Type B pancreatic cell (in vitro differentiated cells): ENCODE data around the gene CFAP299. TPM values are rescaled to one million over a fixed set of nuclear protein-coding genes. Genes with fewer than 3 reads are reported as not detected.

ENCODE experiments used
- DNase-seq: peaks from one replicate; pipeline ENCODE4 v3.0.0; 2021; ENCODE audit warnings: mixed read lengths; ENCODE audit not compliant: unreplicated experiment; ENCODE audit errors: extremely low spot score
- H3K27ac Mint-ChIP-seq: 2 replicates; pipeline ENCODE4 v1.8.0; 2021; ENCODE audit warnings: mild to moderate bottlenecking, mixed read lengths
- H3K27me3 Mint-ChIP-seq: 2 replicates; pipeline ENCODE4 v1.8.0; 2021; ENCODE audit warnings: mixed read lengths
- H3K36me3 Mint-ChIP-seq: 2 replicates; pipeline ENCODE4 v1.8.0; 2021; ENCODE audit warnings: mixed read lengths
- H3K4me1 Mint-ChIP-seq: one replicate; pipeline ENCODE4 v1.8.0; 2021; ENCODE audit warnings: mixed read lengths; ENCODE audit not compliant: unreplicated experiment
- H3K4me3 Mint-ChIP-seq: 2 replicates; pipeline ENCODE4 v1.8.0; 2021; ENCODE audit warnings: mild to moderate bottlenecking, mixed read lengths
- H3K9me3 Mint-ChIP-seq: 2 replicates; pipeline ENCODE4 v1.8.0; 2021; ENCODE audit warnings: mixed read lengths
- CTCF ChIP-seq: fragments of 200-600 bp; sonication (generic); conservative IDR thresholded peaks from 2 replicates; pipeline ENCODE4 v1.5.0; 2021; ENCODE audit warnings: antibody characterized with exemption, mild to moderate bottlenecking
- total RNA-seq: library from RNA; stranded (reverse); gene quantifications from 2 replicates; pipeline ENCODE4 v1.2.1, GENCODE V29; 2021; ENCODE audit warnings: low replicate concordance

CFAP299 gene
- total RNA-seq, 1 donor from 2014 or later = 1.1 TPM

GRCh38 chr4:80423553-80424224 is 88.2 kb downstream of the CFAP299 start:
- H3K36me3 Mint-ChIP-seq = no peaks in the 10 kb centered on the region
- TF ChIP-seq CTCF = no peak
- no peaks in the 10 kb centered on the region for H3K27me3 Mint-ChIP-seq
- peaks cover 4% of the 10 kb centered on the region for H3K4me1 Mint-ChIP-seq
- no peak overlapping the region for H3K4me3 Mint-ChIP-seq
- H3K27ac Mint-ChIP-seq = no peak overlapping the region
- DNase-seq = no peak
- no peaks in the 10 kb centered on the region for H3K9me3 Mint-ChIP-seq

- H3K27me3 Mint-ChIP-seq = no peaks in the 10 kb centered on the region
- DNase-seq = no peak
- H3K4me1 Mint-ChIP-seq = peaks cover 4% of the 10 kb centered on the region
- H3K27ac Mint-ChIP-seq = no peak overlapping the region
- no peak overlapping the region for H3K4me3 Mint-ChIP-seq
- no peak for TF ChIP-seq CTCF
- H3K9me3 Mint-ChIP-seq = no peaks in the 10 kb centered on the region
- H3K36me3 Mint-ChIP-seq = no peaks in the 10 kb centered on the region
Measured at GRCh38 chr4:80424225-80424581, 88.7 kb downstream of the CFAP299 start.

GRCh38 chr4:80425124-80426100 is 89.9 kb downstream of the CFAP299 start:
- TF ChIP-seq CTCF = no peak
- Mint-ChIP-seq H3K36me3 (no peaks in the 10 kb centered on the region), H3K4me3 (no peak overlapping the region), H3K4me1 (peaks cover 4% of the 10 kb centered on the region), H3K27me3 (no peaks in the 10 kb centered on the region), H3K27ac (no peak overlapping the region), H3K9me3 (no peaks in the 10 kb centered on the region)
- no peak for DNase-seq

- DNase-seq = no peak
- H3K4me3 Mint-ChIP-seq = no peak overlapping the region
- TF ChIP-seq CTCF = no peak
- no peaks in the 10 kb centered on the region for H3K9me3 Mint-ChIP-seq
- no peak overlapping the region for H3K27ac Mint-ChIP-seq
- no peaks in the 10 kb centered on the region for H3K27me3 Mint-ChIP-seq
- no peaks in the 10 kb centered on the region for H3K4me1 Mint-ChIP-seq
- no peaks in the 10 kb centered on the region for H3K36me3 Mint-ChIP-seq
Measured at GRCh38 chr4:80431203-80431965, 95.9 kb downstream of the CFAP299 start.

GRCh38 chr4:80434238-80434637 is 98.7 kb downstream of the CFAP299 start:
- H3K9me3 Mint-ChIP-seq = no peaks in the 10 kb centered on the region
- no peak overlapping the region for H3K27ac Mint-ChIP-seq
- no peak overlapping the region for H3K4me3 Mint-ChIP-seq
- no peak for TF ChIP-seq CTCF
- H3K27me3 Mint-ChIP-seq = no peaks in the 10 kb centered on the region
- no peaks in the 10 kb centered on the region for H3K36me3 Mint-ChIP-seq
- DNase-seq = no peak
- no peaks in the 10 kb centered on the region for H3K4me1 Mint-ChIP-seq
